Panc1 (cell line): ENCODE measurements around the gene KCNAB1.

ENCODE experiments used
- CTCF ChIP-seq: fragments of 450-650 bp; IDR thresholded peaks from 2 replicates; pipeline ENCODE4 v1.5.1; 2017; ENCODE audit warnings: mild to moderate bottlenecking
- POLR2AphosphoS5 ChIP-seq: IDR thresholded peaks from 2 replicates; pipeline ENCODE4 v1.6.1; 2012; ENCODE audit warnings: mild to moderate bottlenecking, low read depth, low read length, moderate library complexity
- SIN3A ChIP-seq: IDR thresholded peaks from 2 replicates; pipeline ENCODE4 v1.6.1; 2012; ENCODE audit warnings: low read depth, mild to moderate bottlenecking, low read length, moderate library complexity, borderline replicate concordance; ENCODE audit not compliant: insufficient read depth

GRCh38 chr3:156170571-156170970 is 50.2 kb downstream of the KCNAB1 start:
- no peak for TF ChIP-seq SIN3A
- TF ChIP-seq CTCF: no peak
- no peak for TF ChIP-seq POLR2AphosphoS5
